ENCODE results near the gene CDX2. TPM values are rescaled to one million over a fixed set of nuclear protein-coding genes. Genes with fewer than 3 reads are reported as not detected.
A peak's percentile ranks its signal among the peaks of the same experiment; 100 is the strongest.

CDX2 gene
- not detected in 2 replicates for total RNA-seq (2021)
- Bru-seq, nascent RNA = not detected
- BruChase-seq, experiment 1, labeled RNA remaining after a 2-hour chase = not detected
- BruChase-seq, experiment 2, labeled RNA remaining after a 6-hour chase = percentile 12 among the genes with signal in this experiment
- long read RNA-seq = 0 reads

GRCh38 chr13:27969082-27969865 is at the start of gene CDX2:
Gene CDX2, minus strand, starts transcription at chr13:27969315. Its CDS starts 309 bp downstream, at chr13:27969006.
- H3K9me3 ChIP-seq (ENCODE audit: low read depth, low read length, poor library complexity, severe bottlenecking) = no peaks in the 10 kb centered on the region
- no peaks in the 10 kb centered on the region for H3K36me3 ChIP-seq (ENCODE audit: insufficient read depth, low read length, poor library complexity, severe bottlenecking)
- no peaks in the 10 kb centered on the region for H3K4me1 ChIP-seq (ENCODE audit: insufficient read depth, low read length, poor library complexity, severe bottlenecking)
- CTCF ChIA-PET = no interaction called here
- H3K27ac ChIP-seq (ENCODE audit: low read depth, low read length, poor library complexity, severe bottlenecking) = no peak within 1 kb of the TSS
- POLR2A ChIA-PET (ENCODE audit: low non-redundant PET) = no interaction called here
- intact Hi-C loops (cut with micrococcal nuclease; ENCODE audit: unreplicated experiment) = no loop called here
- peaks cover 100% of the 10 kb centered on the region for H3K27me3 ChIP-seq (replicated peaks; ENCODE audit: insufficient read depth, low read depth, low read length, poor library complexity)
- TF ChIP-seq EZH2 (IDR thresholded peaks at IDR 0.05; ENCODE audit: borderline replicate concordance, low read depth, low read length, poor library complexity, severe bottlenecking) (peak; percentile 72), CTCF (conservative IDR thresholded peaks at IDR 0.05; ENCODE audit: low read depth, low read length) (no peak)
- DNase-seq (ENCODE audit: low spot score) = no peak
- peak within 1 kb of the TSS; percentile 12 for H3K4me3 ChIP-seq (ENCODE audit: low read depth, low read length, poor library complexity, severe bottlenecking)
- no TSS peak for BruUV-seq (replicated peaks)

GRCh38 chr13:28014301-28014700 is 45.2 kb upstream of the CDX2 start:
- no peak for TF ChIP-seq CTCF (conservative IDR thresholded peaks at IDR 0.05; ENCODE audit: low read depth, low read length)
- TF ChIP-seq EZH2 (IDR thresholded peaks at IDR 0.05; ENCODE audit: borderline replicate concordance, low read depth, low read length, poor library complexity, severe bottlenecking) = no peak
- Histone ChIP-seq H3K27me3 (replicated peaks; ENCODE audit: insufficient read depth, low read depth, low read length, poor library complexity) (no peaks in the 10 kb centered on the region), H3K9me3 (ENCODE audit: low read depth, low read length, poor library complexity, severe bottlenecking) (no peaks in the 10 kb centered on the region), H3K36me3 (ENCODE audit: insufficient read depth, low read length, poor library complexity, severe bottlenecking) (no peaks in the 10 kb centered on the region), H3K4me3 (ENCODE audit: low read depth, low read length, poor library complexity, severe bottlenecking) (no peak overlapping the region), H3K4me1 (ENCODE audit: insufficient read depth, low read length, poor library complexity, severe bottlenecking) (no peaks in the 10 kb centered on the region), H3K27ac (ENCODE audit: low read depth, low read length, poor library complexity, severe bottlenecking) (no peak overlapping the region)
- intact Hi-C loops (cut with micrococcal nuclease; ENCODE audit: unreplicated experiment) = loop anchor here (10.0 kb wide), 1 partner anchor 260 kb away; no protein-coding TSS in a partner anchor
- BruUV-seq (replicated peaks) = no TSS peak
- DNase-seq (ENCODE audit: low spot score) = no peak
- CTCF ChIA-PET = no interaction called here
- POLR2A ChIA-PET (ENCODE audit: low non-redundant PET) = no interaction called here

GRCh38 chr13:28013482-28013881 is 44.4 kb upstream of the CDX2 start:
- no peaks in the 10 kb centered on the region for H3K9me3 ChIP-seq (ENCODE audit: low read depth, low read length, poor library complexity, severe bottlenecking)
- no peak overlapping the region for H3K4me3 ChIP-seq (ENCODE audit: low read depth, low read length, poor library complexity, severe bottlenecking)
- BruUV-seq (replicated peaks) = no TSS peak
- H3K4me1 ChIP-seq (ENCODE audit: insufficient read depth, low read length, poor library complexity, severe bottlenecking) = no peaks in the 10 kb centered on the region
- intact Hi-C loops (cut with micrococcal nuclease; ENCODE audit: unreplicated experiment) = loop anchor here (10.0 kb wide), 1 partner anchor 261 kb away; no protein-coding TSS in a partner anchor
- TF ChIP-seq EZH2 (IDR thresholded peaks at IDR 0.05; ENCODE audit: borderline replicate concordance, low read depth, low read length, poor library complexity, severe bottlenecking) = no peak
- no peak for TF ChIP-seq CTCF (conservative IDR thresholded peaks at IDR 0.05; ENCODE audit: low read depth, low read length)
- ChIA-PET POLR2A (ENCODE audit: low non-redundant PET) (no interaction called here), CTCF (no interaction called here)
- no peaks in the 10 kb centered on the region for H3K36me3 ChIP-seq (ENCODE audit: insufficient read depth, low read length, poor library complexity, severe bottlenecking)
- DNase-seq (ENCODE audit: low spot score) = no peak
- no peak overlapping the region for H3K27ac ChIP-seq (ENCODE audit: low read depth, low read length, poor library complexity, severe bottlenecking)
- H3K27me3 ChIP-seq (replicated peaks; ENCODE audit: insufficient read depth, low read depth, low read length, poor library complexity) = no peaks in the 10 kb centered on the region

Data from A673 (cell line).